H9 (cell line): ENCODE data around the gene NCOA5. TPM values are rescaled to one million over a fixed set of nuclear protein-coding genes. Genes with fewer than 3 reads are reported as not detected.

Source experiments
- DNase-seq: peaks from one replicate; pipeline ENCODE4 v3.0.0-alpha.2; 2017
- H2AFZ ChIP-seq: one replicate; pipeline ENCODE4 v1.6.1; 2013; ENCODE audit warnings: mild to moderate bottlenecking, low read length, control low read depth, moderate library complexity
- H2AK5ac ChIP-seq: 2 replicates; pipeline ENCODE4 v1.6.1; 2013; ENCODE audit warnings: low read length, control low read depth, mixed read lengths; ENCODE audit not compliant: insufficient read length
- H2BK120ac ChIP-seq: one replicate; pipeline ENCODE4 v1.6.1; 2013; ENCODE audit warnings: low read depth, mild to moderate bottlenecking, low read length, control low read depth, inconsistent platforms; ENCODE audit not compliant: poor library complexity, severe bottlenecking
- H2BK12ac ChIP-seq: 2 replicates; pipeline ENCODE4 v1.6.1; 2013; ENCODE audit warnings: low read length, control low read depth, mixed read lengths, low read depth; ENCODE audit not compliant: insufficient read length
- H2BK15ac ChIP-seq: 2 replicates; pipeline ENCODE4 v1.6.1; 2013; ENCODE audit warnings: low read depth, low read length, control low read depth
- H2BK20ac ChIP-seq: one replicate; pipeline ENCODE4 v1.6.1; 2013; ENCODE audit warnings: low read depth, mild to moderate bottlenecking, low read length, control low read depth, inconsistent platforms; ENCODE audit not compliant: poor library complexity, severe bottlenecking
- H2BK5ac ChIP-seq: 2 replicates; pipeline ENCODE4 v1.6.1; 2013; ENCODE audit warnings: low read length, control low read depth, mixed read lengths; ENCODE audit not compliant: insufficient read length
- H3K14ac ChIP-seq: 2 replicates; pipeline ENCODE4 v1.6.1; 2013; ENCODE audit warnings: low read length, control low read depth; ENCODE audit not compliant: insufficient read depth
- H3K18ac ChIP-seq: 2 replicates; pipeline ENCODE4 v1.6.1; 2013; ENCODE audit warnings: low read depth, mild to moderate bottlenecking, mixed read lengths, low read length, control low read depth; ENCODE audit not compliant: insufficient read length
- H3K23ac ChIP-seq: 2 replicates; pipeline ENCODE4 v1.6.1; 2013; ENCODE audit warnings: low read length, control low read depth, mixed read lengths, low read depth; ENCODE audit not compliant: insufficient read length
- H3K23me2 ChIP-seq: 2 replicates; pipeline ENCODE4 v1.6.1; 2013; ENCODE audit warnings: low read depth, mild to moderate bottlenecking, mixed read lengths, low read length, control low read depth; ENCODE audit not compliant: insufficient read length, poor library complexity, severe bottlenecking
- H3K27ac ChIP-seq: 2 replicates; pipeline ENCODE4 v1.5.1; 2013; ENCODE audit warnings: low read length, control low read depth, mixed read lengths, low read depth; ENCODE audit not compliant: insufficient read length
- H3K27me3 ChIP-seq: 2 replicates; pipeline ENCODE4 v1.6.1; 2013; ENCODE audit warnings: low read length, control low read depth, inconsistent platforms; ENCODE audit not compliant: insufficient read depth
- H3K4ac ChIP-seq: 2 replicates; pipeline ENCODE4 v1.6.1; 2013; ENCODE audit warnings: low read depth, mild to moderate bottlenecking, control low read depth, inconsistent platforms, low read length, moderate library complexity
- H3K4me1 ChIP-seq: 2 replicates; pipeline ENCODE4 v1.6.1; 2013; ENCODE audit warnings: low read length, control low read depth, inconsistent platforms; ENCODE audit not compliant: insufficient read depth
- H3K4me2 ChIP-seq: 2 replicates; pipeline ENCODE4 v1.6.1; 2013; ENCODE audit warnings: low read length, control low read depth, mixed read lengths; ENCODE audit not compliant: insufficient read length, insufficient read depth
- H3K56ac ChIP-seq: 2 replicates; pipeline ENCODE4 v1.6.1; 2013; ENCODE audit warnings: low read depth, mild to moderate bottlenecking, mixed read lengths, low read length, control low read depth; ENCODE audit not compliant: insufficient read length
- H3K79me1 ChIP-seq: 2 replicates; pipeline ENCODE4 v1.6.1; 2013; ENCODE audit warnings: low read depth, mild to moderate bottlenecking, moderate library complexity, low read length, control low read depth, inconsistent platforms; ENCODE audit not compliant: insufficient read depth, poor library complexity, severe bottlenecking
- H3K79me2 ChIP-seq: 2 replicates; pipeline ENCODE4 v1.6.1; 2013; ENCODE audit warnings: low read length, control low read depth, inconsistent platforms; ENCODE audit not compliant: insufficient read depth
- H3K9ac ChIP-seq: 2 replicates; pipeline ENCODE4 v1.6.1; 2013; ENCODE audit warnings: low read length, control low read depth, mixed read lengths; ENCODE audit not compliant: insufficient read length; ENCODE audit errors: extremely low read depth
- H3K9me3 ChIP-seq: one replicate; pipeline ENCODE4 v1.6.1; 2013; ENCODE audit warnings: low read depth, low read length, inconsistent platforms; ENCODE audit not compliant: control insufficient read depth
- H3T11ph ChIP-seq: one replicate; pipeline ENCODE4 v1.6.1; 2013; ENCODE audit warnings: mild to moderate bottlenecking, low read length, control low read depth, inconsistent platforms
- H4K20me1 ChIP-seq: one replicate; pipeline ENCODE4 v1.6.1; 2013; ENCODE audit not compliant: control insufficient read depth, insufficient read length, insufficient read depth
- H4K5ac ChIP-seq: 2 replicates; pipeline ENCODE4 v1.6.1; 2013; ENCODE audit warnings: low read depth, mild to moderate bottlenecking, mixed read lengths, low read length, control low read depth; ENCODE audit not compliant: insufficient read length
- H4K8ac ChIP-seq: replicated peaks from 2 replicates; pipeline ENCODE4 v1.6.1; 2013; ENCODE audit warnings: low read length, control low read depth, mixed read lengths, low read depth; ENCODE audit not compliant: insufficient read length
- H4K91ac ChIP-seq: 2 replicates; pipeline ENCODE4 v1.6.1; 2013; ENCODE audit warnings: low read depth, mild to moderate bottlenecking, moderate library complexity, mixed read lengths, low read length, control low read depth; ENCODE audit not compliant: insufficient read length
- H3K27ac Mint-ChIP-seq, 3 experiments: 2 replicates in 2 of 3; 3 replicates in 1 of 3; pipeline ENCODE4 v1.8.0; 2020 to 2021; ENCODE audit warnings: mixed read lengths in 3 of 3, mild to moderate bottlenecking in 1 of 3, moderate library complexity in 1 of 3
- H3K27me3 Mint-ChIP-seq: 2 replicates; pipeline ENCODE4 v1.8.0; 2021; ENCODE audit warnings: low read depth, mild to moderate bottlenecking, moderate library complexity, mixed read lengths
- H3K36me3 Mint-ChIP-seq, 3 experiments: 2 replicates in 2 of 3; 3 replicates in 1 of 3; pipeline ENCODE4 v1.8.0; 2020 to 2021; ENCODE audit warnings: low read depth in 3 of 3, mixed read lengths in 3 of 3; ENCODE audit not compliant: insufficient read depth in 1 of 3
- H3K4me1 Mint-ChIP-seq, 2 experiments: 2 replicates each; pipeline ENCODE4 v1.8.0; 2020; ENCODE audit warnings: mixed read lengths in 2 of 2
- H3K4me3 Mint-ChIP-seq, 2 experiments: 2 replicates in 1 of 2; 3 replicates in 1 of 2; pipeline ENCODE4 v1.8.0; 2020 to 2021; ENCODE audit warnings: mild to moderate bottlenecking in 2 of 2, mixed read lengths in 2 of 2, moderate library complexity in 1 of 2
- H3K9me3 Mint-ChIP-seq, 2 experiments: 2 replicates in 1 of 2; 3 replicates in 1 of 2; pipeline ENCODE4 v1.8.0; 2020; ENCODE audit warnings: mild to moderate bottlenecking in 2 of 2, mixed read lengths in 2 of 2, moderate library complexity in 1 of 2
- WGBS: extraction: QIAGEN DNeasy Blood & Tissue Kit; methylation state at CpG from one replicate; pipeline ENCODE4 v1.1.7; 2013; ENCODE audit warnings: missing lambda C conversion rate, low lambda C conversion rate, mixed read lengths; ENCODE audit not compliant: insufficient read length; ENCODE audit errors: extremely low coverage; 5-methylcytosine and 5-hydroxymethylcytosine counted together
- total RNA-seq: library from RNA; stranded (reverse); gene quantifications from 2 replicates; pipeline ENCODE4 v1.2.1, GENCODE V29; 2021
- TF ChIP-seq, protein P1 (sequence below): fragments of 200-600 bp; sonication (generic); conservative IDR thresholded peaks from 3 replicates; pipeline ENCODE4 v1.8.0; 2021; ENCODE audit warnings: antibody characterized with exemption, mild to moderate bottlenecking

Gene NCOA5
- total RNA-seq, 1 experiment from 2014 or later: 55.7 TPM

DNA sequence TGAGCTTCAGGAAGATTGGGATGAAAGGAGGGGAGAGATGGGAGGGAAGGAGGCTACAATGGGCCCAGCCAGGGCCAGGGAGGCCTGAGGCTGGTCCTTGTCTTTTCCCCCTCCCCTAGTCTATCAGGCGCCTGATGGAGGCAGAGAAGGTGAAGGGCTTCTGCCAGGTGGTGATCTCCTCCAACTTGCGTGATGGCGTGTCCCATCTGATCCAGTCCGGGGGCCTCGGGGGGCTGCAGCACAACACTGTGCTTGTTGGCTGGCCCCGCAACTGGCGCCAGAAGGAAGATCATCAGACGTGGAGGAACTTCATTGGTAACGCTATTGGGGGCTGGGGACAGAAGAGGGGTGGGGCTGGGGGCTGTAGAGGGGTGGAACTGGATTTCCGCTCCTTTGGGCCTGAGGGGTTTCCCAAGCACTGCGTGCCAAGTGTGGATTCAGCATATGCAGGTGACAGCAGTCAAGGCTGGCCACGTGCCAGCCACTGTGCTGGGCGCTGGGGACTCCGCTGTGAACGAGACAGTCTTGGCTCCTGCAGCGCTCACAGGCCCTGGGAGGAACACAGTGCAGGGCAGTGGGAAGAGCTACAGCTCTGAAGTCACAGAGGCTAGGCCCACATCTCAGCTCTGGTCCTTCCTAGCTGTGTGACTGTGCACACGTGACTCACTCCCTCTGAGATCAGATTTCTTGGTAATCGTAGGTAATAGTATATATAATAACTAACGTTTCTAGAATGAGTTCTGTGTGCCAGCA is 38.0 kb downstream of the NCOA5 start:
- WGBS: no CpG with 5 or more reads among the region's 19 CpGs
- Histone ChIP-seq H2AFZ (no peak overlapping the region), H3K27me3 (peaks cover 9% of the 10 kb centered on the region; the same call in 1 of the 2 replicates)

More for the DNA sequence above, 38.0 kb downstream of the NCOA5 start:
- Histone ChIP-seq H3T11ph (no peak overlapping the region), H3K14ac (no peak overlapping the region; the same call in 1 of the 2 replicates), H3K9ac (no peak overlapping the region), H2BK5ac (no peak overlapping the region), H3K4me1 (no peaks in the 10 kb centered on the region), H2BK20ac (no peak overlapping the region), H3K4ac (no peak overlapping the region), H3K9me3 (no peaks in the 10 kb centered on the region), H4K91ac (no peak overlapping the region), H3K79me1 (no peaks in the 10 kb centered on the region), H3K23me2 (no peaks in the 10 kb centered on the region), H3K4me2 (no peak overlapping the region), H3K23ac (no peak overlapping the region), H3K56ac (no peak overlapping the region), H4K20me1 (no peaks in the 10 kb centered on the region), H4K8ac (no peak overlapping the region), H2BK12ac (no peak overlapping the region), H3K27ac (no peak overlapping the region), H2AK5ac (no peak overlapping the region), H3K79me2 (no peaks in the 10 kb centered on the region), H2BK15ac (no peak overlapping the region), H3K18ac (no peak overlapping the region), H4K5ac (no peak overlapping the region), H2BK120ac (no peak overlapping the region)
- Mint-ChIP-seq H3K4me1 (no peaks in the 10 kb centered on the region), H3K36me3 (0 out of 7 replicates have a peak, but pooled peaks cover 0 to 1% (median 0%) of the 10 kb centered on the region in 3 experiments), H3K9me3 (no peaks in the 10 kb centered on the region), H3K27me3 (peaks cover 74% of the 10 kb centered on the region), H3K27ac (no peak overlapping the region), H3K4me3 (no peak overlapping the region)
- DNase-seq: no peak
- TF ChIP-seq, protein P1, sequence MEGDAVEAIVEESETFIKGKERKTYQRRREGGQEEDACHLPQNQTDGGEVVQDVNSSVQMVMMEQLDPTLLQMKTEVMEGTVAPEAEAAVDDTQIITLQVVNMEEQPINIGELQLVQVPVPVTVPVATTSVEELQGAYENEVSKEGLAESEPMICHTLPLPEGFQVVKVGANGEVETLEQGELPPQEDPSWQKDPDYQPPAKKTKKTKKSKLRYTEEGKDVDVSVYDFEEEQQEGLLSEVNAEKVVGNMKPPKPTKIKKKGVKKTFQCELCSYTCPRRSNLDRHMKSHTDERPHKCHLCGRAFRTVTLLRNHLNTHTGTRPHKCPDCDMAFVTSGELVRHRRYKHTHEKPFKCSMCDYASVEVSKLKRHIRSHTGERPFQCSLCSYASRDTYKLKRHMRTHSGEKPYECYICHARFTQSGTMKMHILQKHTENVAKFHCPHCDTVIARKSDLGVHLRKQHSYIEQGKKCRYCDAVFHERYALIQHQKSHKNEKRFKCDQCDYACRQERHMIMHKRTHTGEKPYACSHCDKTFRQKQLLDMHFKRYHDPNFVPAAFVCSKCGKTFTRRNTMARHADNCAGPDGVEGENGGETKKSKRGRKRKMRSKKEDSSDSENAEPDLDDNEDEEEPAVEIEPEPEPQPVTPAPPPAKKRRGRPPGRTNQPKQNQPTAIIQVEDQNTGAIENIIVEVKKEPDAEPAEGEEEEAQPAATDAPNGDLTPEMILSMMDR: no peak
